D721Med (cell line): ENCODE results near the gene MIER2.
A peak's percentile ranks its signal among the peaks of the same experiment; 100 is the strongest.
"Not testable (repeated sequence)": the region's sequence is repeated elsewhere in the genome, so short reads cannot be mapped to it uniquely, and the experiment has no call there.

ENCODE experiments used
- DNase-seq: peaks from one replicate; pipeline ENCODE4 v3.0.0; 2011; ENCODE audit warnings: low spot score; ENCODE audit not compliant: insufficient read length
- FAIRE-seq: peaks from 2 replicates; lab custom pipeline; 2011; peaks lifted over from hg19 to GRCh38; lab: Jason Lieb, UNC
- TF ChIP-seq, protein P1 (sequence below): IDR thresholded peaks from 2 replicates; pipeline ENCODE4 v1.5.1; 2012; ENCODE audit warnings: mild to moderate bottlenecking, control low read depth; ENCODE audit not compliant: insufficient read depth; ENCODE audit errors: missing control alignments

MIER2 gene, protein sequence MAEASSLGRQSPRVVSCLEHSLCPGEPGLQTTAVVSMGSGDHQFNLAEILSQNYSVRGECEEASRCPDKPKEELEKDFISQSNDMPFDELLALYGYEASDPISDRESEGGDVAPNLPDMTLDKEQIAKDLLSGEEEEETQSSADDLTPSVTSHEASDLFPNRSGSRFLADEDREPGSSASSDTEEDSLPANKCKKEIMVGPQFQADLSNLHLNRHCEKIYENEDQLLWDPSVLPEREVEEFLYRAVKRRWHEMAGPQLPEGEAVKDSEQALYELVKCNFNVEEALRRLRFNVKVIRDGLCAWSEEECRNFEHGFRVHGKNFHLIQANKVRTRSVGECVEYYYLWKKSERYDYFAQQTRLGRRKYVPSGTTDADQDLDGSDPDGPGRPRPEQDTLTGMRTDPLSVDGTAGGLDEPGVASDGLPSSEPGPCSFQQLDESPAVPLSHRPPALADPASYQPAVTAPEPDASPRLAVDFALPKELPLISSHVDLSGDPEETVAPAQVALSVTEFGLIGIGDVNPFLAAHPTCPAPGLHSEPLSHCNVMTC

DNA sequence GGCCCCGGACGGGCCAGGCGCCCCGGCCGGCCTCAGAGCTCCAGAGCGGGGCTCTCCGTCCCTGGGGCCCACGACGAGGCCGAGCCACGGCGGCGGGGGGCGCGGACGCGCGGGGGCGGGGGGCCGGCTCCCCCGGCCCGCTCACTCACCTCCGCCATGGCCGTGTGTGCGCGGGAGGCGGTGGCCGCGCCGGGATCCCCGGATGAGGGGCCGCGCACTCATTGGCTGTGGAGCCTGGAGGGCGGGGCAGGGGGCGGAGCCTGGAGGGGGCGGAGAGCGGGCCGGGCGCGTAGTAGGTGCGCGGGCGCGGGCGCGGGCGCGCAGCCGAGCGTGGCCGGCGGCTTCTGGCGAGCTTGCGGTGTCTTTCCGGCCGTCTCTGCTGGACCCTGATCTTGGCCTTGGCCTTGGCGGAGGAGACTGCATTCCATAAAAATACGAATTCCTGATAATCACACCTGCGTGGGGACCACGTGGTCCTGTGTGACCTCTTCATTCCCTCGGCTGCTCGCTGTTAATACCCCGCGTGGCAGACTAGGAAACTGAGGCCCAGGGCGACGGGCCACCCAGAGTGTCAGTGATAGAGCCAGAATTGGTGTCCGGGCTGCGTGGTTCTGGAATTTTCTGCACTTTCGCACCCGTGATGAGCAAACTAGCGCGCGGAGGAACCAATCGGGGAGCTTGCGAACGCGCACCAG is at the start of gene MIER2:
MIER2 (minus strand) TSS at position 172 of the 695 bp plus-strand sequence; CDS start at position 158, 14 bp downstream.
- FAIRE-seq = no peak
- DNase-seq = peak; percentile 96
- TF ChIP-seq, protein P1, sequence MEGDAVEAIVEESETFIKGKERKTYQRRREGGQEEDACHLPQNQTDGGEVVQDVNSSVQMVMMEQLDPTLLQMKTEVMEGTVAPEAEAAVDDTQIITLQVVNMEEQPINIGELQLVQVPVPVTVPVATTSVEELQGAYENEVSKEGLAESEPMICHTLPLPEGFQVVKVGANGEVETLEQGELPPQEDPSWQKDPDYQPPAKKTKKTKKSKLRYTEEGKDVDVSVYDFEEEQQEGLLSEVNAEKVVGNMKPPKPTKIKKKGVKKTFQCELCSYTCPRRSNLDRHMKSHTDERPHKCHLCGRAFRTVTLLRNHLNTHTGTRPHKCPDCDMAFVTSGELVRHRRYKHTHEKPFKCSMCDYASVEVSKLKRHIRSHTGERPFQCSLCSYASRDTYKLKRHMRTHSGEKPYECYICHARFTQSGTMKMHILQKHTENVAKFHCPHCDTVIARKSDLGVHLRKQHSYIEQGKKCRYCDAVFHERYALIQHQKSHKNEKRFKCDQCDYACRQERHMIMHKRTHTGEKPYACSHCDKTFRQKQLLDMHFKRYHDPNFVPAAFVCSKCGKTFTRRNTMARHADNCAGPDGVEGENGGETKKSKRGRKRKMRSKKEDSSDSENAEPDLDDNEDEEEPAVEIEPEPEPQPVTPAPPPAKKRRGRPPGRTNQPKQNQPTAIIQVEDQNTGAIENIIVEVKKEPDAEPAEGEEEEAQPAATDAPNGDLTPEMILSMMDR = no peak

DNA sequence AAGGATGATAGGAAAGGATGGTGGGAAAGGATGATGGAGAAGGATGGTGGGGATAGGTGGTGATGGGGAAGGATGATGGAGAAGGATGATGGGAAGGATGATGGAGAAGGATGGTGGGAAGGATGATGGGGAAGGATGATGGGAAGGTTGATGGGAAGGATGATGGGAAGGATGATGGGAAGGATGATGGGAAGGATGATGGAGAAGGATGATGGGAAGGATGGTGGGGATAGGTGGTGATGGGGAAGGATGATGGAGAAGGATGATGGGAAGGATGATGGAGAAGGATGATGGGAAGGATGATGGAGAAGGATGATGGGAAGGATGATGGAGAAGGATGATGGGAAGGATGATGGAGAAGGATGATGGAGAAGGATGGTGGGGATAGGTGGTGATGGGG is 49.0 kb upstream of the MIER2 start:
- DNase-seq, FAIRE-seq: not testable (repeated sequence)

DNA sequence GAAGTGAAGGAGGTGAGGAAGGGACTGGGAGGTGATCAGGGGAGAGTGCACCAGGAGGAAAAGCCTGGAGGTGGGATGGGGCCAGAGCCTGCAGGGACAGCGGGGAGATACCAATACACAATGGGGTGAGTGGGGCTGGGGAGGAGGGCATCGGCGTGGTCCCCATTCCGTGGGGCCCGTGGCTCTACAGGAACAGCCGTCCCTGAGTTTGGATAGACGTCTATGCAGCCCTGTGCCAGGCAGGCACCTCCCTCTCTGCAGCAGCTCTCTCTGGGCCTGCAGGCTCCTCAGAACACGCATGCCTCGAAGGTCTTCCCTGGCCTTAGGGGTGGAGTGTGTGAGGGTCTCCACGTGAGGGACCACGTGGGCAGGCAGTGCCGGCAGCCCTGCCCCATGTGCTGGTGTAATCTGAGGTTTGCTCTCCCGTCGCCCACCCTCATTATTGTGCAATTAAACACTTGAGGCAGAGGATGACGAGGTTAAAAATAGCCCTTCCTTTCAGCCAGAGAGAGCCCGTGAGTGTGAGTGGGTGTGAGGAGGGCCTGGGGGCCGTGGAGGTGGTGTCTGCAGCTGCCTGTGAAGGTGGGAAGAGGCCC is 47.9 kb upstream of the MIER2 start:
- TF ChIP-seq, protein P1 = no peak
- DNase-seq (no peak), FAIRE-seq (no peak)

DNA sequence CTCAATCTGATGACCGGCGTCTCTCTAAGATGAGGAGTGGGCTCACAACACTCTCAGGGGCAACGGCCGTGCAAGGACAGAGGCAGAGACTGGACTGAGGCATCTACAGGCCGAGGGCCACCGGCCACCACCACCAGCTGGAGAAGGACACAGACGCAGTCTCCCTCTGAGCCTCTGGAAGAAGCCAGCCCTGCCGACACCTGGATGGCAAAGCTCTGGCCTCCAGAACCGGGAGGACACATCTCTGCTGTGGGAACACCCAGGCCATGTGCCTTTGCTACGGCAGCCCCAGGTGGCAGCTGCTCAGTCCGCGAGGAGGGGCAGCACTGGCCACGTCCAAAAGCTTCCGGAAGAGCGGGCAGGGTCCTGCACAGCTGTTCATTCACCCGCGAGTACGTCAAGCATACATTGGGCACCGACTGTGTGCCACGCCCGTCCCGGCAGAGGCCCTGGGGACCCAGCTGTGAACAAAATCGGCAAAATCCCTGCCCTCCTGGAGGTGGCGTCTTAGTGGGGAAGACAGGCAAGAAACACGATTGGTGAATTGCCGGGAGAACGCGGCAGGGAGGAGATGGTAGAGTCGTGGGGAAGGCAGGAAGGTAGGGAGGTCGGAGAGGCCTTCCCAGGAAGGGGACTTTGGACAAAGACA is 47.3 kb upstream of the MIER2 start:
- FAIRE-seq = no peak
- TF ChIP-seq, protein P1 = no peak
- no peak for DNase-seq

DNA sequence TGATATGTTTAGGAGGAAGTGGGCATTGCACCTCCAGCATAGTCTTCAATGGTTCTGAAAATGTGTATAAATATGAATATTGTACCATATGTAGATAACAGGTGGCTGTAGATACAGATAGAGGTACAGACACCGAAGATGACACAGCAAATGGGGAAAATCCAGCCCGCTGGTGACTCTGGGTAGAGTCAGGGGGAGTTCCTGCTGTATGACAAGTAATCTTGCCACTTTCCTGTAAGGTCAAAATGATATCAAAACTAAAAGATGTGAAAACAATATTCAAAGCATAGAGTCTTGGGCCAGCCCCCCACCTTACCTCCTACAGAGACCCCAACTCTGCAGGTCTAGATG is 46.6 kb upstream of the MIER2 start:
- no peak for DNase-seq
- TF ChIP-seq, protein P1 = no peak
- FAIRE-seq = no peak

DNA sequence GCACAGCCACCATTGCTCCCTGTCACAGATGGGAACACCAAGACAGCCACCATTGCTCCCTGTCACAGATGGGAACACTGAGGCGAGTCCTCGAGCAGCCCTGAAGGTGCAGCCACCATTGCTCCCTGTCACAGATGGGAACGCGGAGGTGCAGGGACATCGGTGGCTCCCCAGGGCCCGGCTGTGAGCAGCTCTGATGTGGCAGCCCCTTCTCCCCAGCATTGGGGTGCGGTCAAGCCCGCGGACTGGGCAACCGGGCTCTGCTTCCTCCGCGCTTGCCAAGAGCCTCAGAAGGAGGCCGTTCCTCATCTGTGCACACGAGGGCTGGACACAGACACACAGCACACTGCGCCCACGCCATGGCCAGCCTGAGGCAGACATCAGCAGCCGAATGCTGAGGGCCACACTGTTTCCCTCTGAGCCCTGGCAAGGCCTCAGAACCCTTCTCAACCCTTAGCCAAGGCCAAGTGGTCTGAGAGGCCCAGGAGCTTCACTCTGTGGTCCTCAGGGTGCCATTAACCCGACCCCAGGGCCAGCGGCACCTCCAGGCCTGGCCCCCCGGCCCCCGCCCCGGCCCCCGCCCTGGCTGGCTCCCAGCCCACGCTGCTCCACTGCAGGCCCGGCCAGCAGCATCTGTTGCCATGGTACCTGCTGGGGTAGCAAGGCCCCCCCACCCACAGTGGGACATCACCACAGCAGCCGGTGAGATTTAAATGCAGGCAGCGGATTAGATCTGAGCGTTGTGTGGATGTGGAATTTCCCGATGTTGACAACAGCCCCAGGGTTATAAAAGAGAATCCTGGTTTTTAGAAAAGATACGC is 46.0 kb upstream of the MIER2 start:
- TF ChIP-seq, protein P1 = no peak
- DNase-seq = no peak
- no peak for FAIRE-seq
